NOMO-1 treated with dmso at 0.1 percent for 144 hours (cell line): ENCODE data around the gene TNP2.
"Not testable (repeated sequence)": the region's sequence is repeated elsewhere in the genome, so short reads cannot be mapped to it uniquely, and the experiment has no call there.

Source experiments
- DNase-seq: peaks from one replicate; lab custom pipeline; 2025; ENCODE audit not compliant: unreplicated experiment; lab: John Stamatoyannopoulos, UW

TNP2 gene

DNA sequence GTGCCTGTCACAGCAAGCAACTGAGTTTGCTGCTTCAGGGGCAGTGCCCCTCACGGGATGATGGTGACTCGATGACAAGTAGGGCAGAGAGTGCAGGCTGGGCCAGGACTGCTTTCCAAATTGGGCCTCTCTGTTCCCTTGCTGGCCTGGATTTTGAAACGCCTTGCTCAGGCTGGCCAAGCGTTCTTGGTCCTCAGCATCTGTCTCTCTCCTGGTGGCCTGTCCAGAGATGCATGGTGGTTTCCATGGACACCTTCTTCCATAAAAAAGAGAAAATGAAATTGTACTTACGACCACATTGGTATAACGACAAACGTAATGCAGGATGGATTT lies 31.4 kb upstream of the TNP2 start:
- DNase-seq = no peak

- DNase-seq = no peak
These were observed 30.9 kb upstream of the TNP2 start for GRCh38 chr16:11299865-11300559.

GRCh38 chr16:11298950-11299547 lies 29.9 kb upstream of the TNP2 start:
- DNase-seq = not testable (repeated sequence)

GRCh38 chr16:11298143-11298900 lies 29.2 kb upstream of the TNP2 start:
- no peak for DNase-seq

- peak; percentile 64 for DNase-seq
These were observed 28.5 kb upstream of the TNP2 start for GRCh38 chr16:11297492-11298142.

- no peak for DNase-seq
These were observed 27.8 kb upstream of the TNP2 start for GRCh38 chr16:11296706-11297491.

DNA sequence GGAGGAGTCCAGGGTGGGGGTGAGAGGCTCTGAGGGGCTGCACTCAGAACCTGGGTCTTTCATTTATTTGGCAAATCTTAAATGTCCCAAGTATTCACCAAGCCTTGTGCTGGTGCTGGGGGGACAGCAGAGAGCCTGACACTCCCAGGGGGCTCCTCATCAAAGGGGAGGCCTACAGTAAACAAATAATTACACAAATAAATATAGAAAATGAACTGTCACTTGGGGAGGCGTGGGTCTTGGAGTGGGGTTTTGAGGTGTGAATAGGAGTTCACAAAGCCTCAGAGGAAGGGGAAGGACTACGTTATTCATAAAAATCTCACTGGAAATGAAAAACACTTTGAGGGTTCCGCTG lies 27.2 kb upstream of the TNP2 start:
- DNase-seq = no peak

DNA sequence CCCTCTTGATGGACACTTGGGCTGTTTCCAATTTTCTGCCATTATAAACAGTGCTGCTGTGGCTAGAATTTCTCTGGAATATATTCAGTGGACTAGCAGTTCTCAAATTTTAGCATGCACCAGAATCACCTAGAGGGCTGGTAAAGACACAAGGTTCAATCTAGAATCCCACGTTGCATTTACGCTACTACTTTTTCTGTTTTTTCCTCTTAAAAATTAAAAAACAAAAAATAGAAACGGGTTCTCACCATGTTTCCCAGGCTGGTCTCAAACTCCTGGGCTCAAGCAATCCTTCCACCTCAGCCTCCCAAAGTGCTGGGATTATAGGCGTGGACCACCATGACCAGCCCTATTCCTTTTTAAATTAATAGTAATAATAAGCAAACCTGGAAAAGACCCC lies 26.5 kb upstream of the TNP2 start:
- no peak for DNase-seq

- DNase-seq = no peak
These were observed 23.1 kb upstream of the TNP2 start for GRCh38 chr16:11292076-11292748.

- no peak for DNase-seq
These were observed 22.1 kb upstream of the TNP2 start for GRCh38 chr16:11291091-11291703.

GRCh38 chr16:11290102-11290893 lies 21.2 kb upstream of the TNP2 start:
- no peak for DNase-seq

DNA sequence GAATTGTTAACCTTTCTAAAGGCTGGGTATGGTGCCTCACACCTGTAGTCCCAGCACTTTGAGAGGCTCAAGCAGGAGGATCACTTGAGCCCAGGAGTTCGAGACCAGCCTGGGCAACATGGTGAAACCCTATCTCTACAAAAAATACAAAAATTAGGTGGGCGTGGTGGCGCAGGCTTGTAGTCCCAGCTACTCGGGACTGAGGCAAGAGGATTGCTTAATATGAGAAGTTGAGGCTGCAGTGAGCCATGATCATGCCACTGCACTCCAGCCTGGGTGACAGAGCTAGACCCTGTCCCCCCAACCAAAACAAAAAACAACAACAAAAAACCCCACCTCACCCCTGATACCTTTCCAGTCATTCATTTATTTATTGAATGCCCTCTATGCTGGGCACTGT lies 20.6 kb upstream of the TNP2 start:
- not testable (repeated sequence) for DNase-seq

GRCh38 chr16:11289202-11289601 lies 20.1 kb upstream of the TNP2 start:
- DNase-seq = no peak

DNA sequence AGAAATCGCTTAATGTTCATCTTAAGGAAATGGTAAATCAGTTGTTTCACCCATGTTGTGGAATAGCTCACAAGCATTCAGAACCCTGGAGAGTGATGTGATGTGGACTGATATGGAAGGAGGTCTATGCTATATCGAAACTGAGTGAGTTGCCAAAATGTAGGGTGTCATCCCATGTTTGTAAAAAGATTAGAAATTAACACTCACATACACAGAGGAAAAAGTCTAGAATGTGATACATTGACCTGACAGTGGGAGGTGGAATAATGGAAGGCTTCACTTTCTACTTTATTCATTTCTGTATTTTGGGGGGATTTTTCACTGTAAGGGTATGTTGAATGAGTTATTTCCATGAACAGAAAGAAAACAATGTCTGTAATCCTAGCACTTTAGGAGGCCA lies 16.7 kb upstream of the TNP2 start:
- no peak for DNase-seq

DNA sequence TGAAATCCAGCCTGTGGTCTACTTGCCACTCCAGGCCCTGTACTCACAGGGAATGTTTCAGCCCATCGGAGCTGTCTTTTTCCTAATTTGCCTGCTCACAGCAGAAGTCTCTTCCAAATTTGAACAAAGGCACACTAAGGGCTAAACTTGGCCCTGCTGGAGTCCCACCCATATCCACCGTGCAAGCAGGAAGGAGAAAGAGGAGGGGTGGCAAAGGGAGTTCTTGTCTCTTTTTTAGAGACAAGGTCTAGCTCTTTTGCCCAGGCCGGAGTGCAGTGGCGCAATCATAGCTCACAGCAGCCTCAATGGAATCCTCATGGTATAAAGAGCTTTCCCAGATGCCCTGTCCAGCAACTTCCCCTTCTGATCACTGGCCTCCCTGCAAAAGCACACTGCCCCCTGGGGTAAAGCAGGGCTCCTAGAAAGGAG lies 14.7 kb upstream of the TNP2 start:
- DNase-seq = no peak

GRCh38 chr16:11280616-11281522 lies 11.7 kb upstream of the TNP2 start, which contains the start of gene PRM1:
TSS of gene PRM1 (minus strand) at chr16:11281330. CDS start at chr16:11281238, 92 bp downstream.
- DNase-seq = no peak

GRCh38 chr16:11278681-11279628 lies 9.8 kb upstream of the TNP2 start:
- DNase-seq = peak; percentile 12
